K562 (cell line): Measurements from ENCODE around the gene DKK3. TPM values are rescaled to one million over a fixed set of nuclear protein-coding genes. Genes with fewer than 3 reads are reported as not detected.

Source experiments
- ATAC-seq: fragments of 200-7000 bp; cut with Tn5 transposase; 3 replicates; pipeline ENCODE4 v1.9.1; 2020; ENCODE audit warnings: moderate library complexity
- BruUV-seq: library from RNA; stranded (reverse); fragments of 400-500 nt; replicated peaks from 2 replicates; lab custom pipeline; 2021; lab: Mats Ljungman, UMichigan
- CTCF ChIA-PET: fragments of 300-600 bp; formaldehyde crosslinking; extraction: SDS; loops from one replicate; lab custom pipeline; 2021; ENCODE audit warnings: low intra/inter-chr PET ratio; lab: Yijun Ruan, JAX
- POLR2A ChIA-PET: fragments of 300-600, 350-650 bp; sonication (Branson Sonifier 250); formaldehyde crosslinking; extraction: SDS; loops from one replicate; lab custom pipeline; 2021; ENCODE audit warnings: antibody characterized with exemption, inconsistent platforms; lab: Yijun Ruan, JAX
- DNase-seq, 4 experiments: peaks; one replicate each; pipeline versions ENCODE4 v3.0.0 to v3.0.0-alpha.2; 2011 to 2018; ENCODE audit warnings: low spot score in 3 of 4, mixed read lengths in 3 of 4; ENCODE audit errors: extremely low read depth in 1 of 4
- FAIRE-seq: peaks from 2 replicates; lab custom pipeline; 2011; peaks lifted over from hg19 to GRCh38; lab: Jason Lieb, UNC
- H2AFZ ChIP-seq: 2 replicates; pipeline ENCODE4 v1.6.0; 2011; ENCODE audit warnings: low read depth, low read length, control low read depth, inconsistent platforms
- H3K27ac ChIP-seq: fragments of 200-600 bp; 3 replicates; pipeline ENCODE4 v1.8.0; 2011; ENCODE audit warnings: low read depth, mild to moderate bottlenecking, control low read depth, inconsistent platforms, low read length, moderate library complexity, mixed read lengths; ENCODE audit errors: extremely low read depth
- H3K27me3 ChIP-seq, 2 experiments: fragments of 300-600 bp in 1 of 2; 2 replicates in 1 of 2; 3 replicates in 1 of 2; pipeline versions ENCODE4 v1.6.0 to v1.8.0; 2011; ENCODE audit warnings: inconsistent platforms in 2 of 2, low read length in 2 of 2, mild to moderate bottlenecking in 1 of 2, mixed read lengths in 1 of 2, moderate library complexity in 1 of 2; ENCODE audit not compliant: control insufficient read depth in 2 of 2, insufficient read depth in 2 of 2
- H3K36me3 ChIP-seq: fragments of 300-600 bp; 3 replicates; pipeline ENCODE4 v1.8.0; 2011; ENCODE audit warnings: mild to moderate bottlenecking, low read length, inconsistent platforms; ENCODE audit not compliant: control insufficient read depth, insufficient read depth
- H3K4me1 ChIP-seq, 2 experiments: fragments of 200-600 bp in 1 of 2; replicated peaks in 1 of 2; 2 replicates in 1 of 2; 3 replicates in 1 of 2; pipeline versions ENCODE4 v1.5.1 to v1.8.0; 2011; ENCODE audit warnings: inconsistent platforms in 2 of 2, low read length in 2 of 2, mild to moderate bottlenecking in 1 of 2, mixed read lengths in 1 of 2, moderate library complexity in 1 of 2; ENCODE audit not compliant: control insufficient read depth in 2 of 2, insufficient read depth in 2 of 2
- H3K4me2 ChIP-seq: 2 replicates; pipeline ENCODE4 v1.6.1; 2011; ENCODE audit warnings: low read length, control low read depth, inconsistent platforms, mixed read lengths; ENCODE audit not compliant: insufficient read depth
- H3K4me3 ChIP-seq: fragments of 200-600 bp; sonication (generic), shearing (Covaris generic); 2 replicates; pipeline ENCODE4 v1.5.1; 2016; ENCODE audit warnings: control low read depth, inconsistent platforms
- H3K79me2 ChIP-seq: fragments of 200-600 bp; 3 replicates; pipeline ENCODE4 v1.8.0; 2011; ENCODE audit warnings: low read length, inconsistent platforms; ENCODE audit not compliant: control insufficient read depth, insufficient read depth
- H3K9ac ChIP-seq, 2 experiments: 2 replicates each; pipeline versions ENCODE4 v1.6.0 to v1.6.1; 2011; ENCODE audit warnings: low read depth in 2 of 2, low read length in 2 of 2, control low read depth in 1 of 2, inconsistent platforms in 1 of 2, mild to moderate bottlenecking in 1 of 2, mixed read lengths in 1 of 2; ENCODE audit not compliant: insufficient read depth in 1 of 2
- H3K9me1 ChIP-seq: one replicate; pipeline ENCODE4 v1.6.0; 2011; ENCODE audit warnings: inconsistent platforms, mild to moderate bottlenecking, low read length, moderate library complexity; ENCODE audit not compliant: control insufficient read depth, insufficient read depth
- H3K9me3 ChIP-seq: replicated peaks from 2 replicates; pipeline ENCODE4 v1.5.1; 2011; ENCODE audit warnings: low read depth, low read length, inconsistent platforms; ENCODE audit not compliant: control insufficient read depth, insufficient read depth
- H4K20me1 ChIP-seq: replicated peaks from 2 replicates; pipeline ENCODE4 v1.6.1; 2011; ENCODE audit warnings: low read length, inconsistent platforms, mixed read lengths; ENCODE audit not compliant: control insufficient read depth, insufficient read depth
- EWSR1 ChIP-seq: fragments of 450-650 bp; IDR thresholded peaks from 2 replicates; pipeline ENCODE4 v1.6.1; 2018; ENCODE audit warnings: borderline replicate concordance, mild to moderate bottlenecking, low read depth, moderate library complexity; ENCODE audit not compliant: partially characterized antibody
- NFRKB ChIP-seq: fragments of 450-650 bp; IDR thresholded peaks from 2 replicates; pipeline ENCODE4 v1.6.1; 2016; ENCODE audit warnings: low read depth
- POLR2A ChIP-seq: fragments of 450-650 bp; conservative IDR thresholded peaks from 2 replicates; pipeline ENCODE4 v1.6.1; 2016
- SETDB1 ChIP-seq: IDR thresholded peaks from one replicate; pipeline ENCODE4 v1.6.1; 2012; ENCODE audit warnings: low read length, control low read depth, inconsistent platforms
- ZNF184 ChIP-seq: sonication (generic); formaldehyde crosslinking; IDR thresholded peaks from 2 replicates; pipeline ENCODE4 v1.5.0; 2020; ENCODE audit warnings: missing genetic modification reagents
- ZNF217 ChIP-seq: sonication (generic); formaldehyde crosslinking; IDR thresholded peaks from 2 replicates; pipeline ENCODE4 v1.8.0; 2022; ENCODE audit warnings: mild to moderate bottlenecking, missing genetic modification reagents
- WGBS: fragments of 100-300 bp; shearing (Covaris generic); methylation state at CpG from one replicate; pipeline ENCODE4 v1.1.6; 2016; ENCODE audit warnings: low coverage, mixed read lengths; ENCODE audit not compliant: insufficient coverage; ENCODE audit errors: missing lambda C conversion rate; 5-methylcytosine and 5-hydroxymethylcytosine counted together
- in situ Hi-C: fragments of 300-500 bp; cut with MboI; formaldehyde crosslinking; loops from 4 replicates; pipeline ENCODE4 v1.15.0; 2018; ENCODE audit warnings: inconsistent platforms, mixed read lengths
- intact Hi-C: fragments of 100-400 bp; cut with micrococcal nuclease; formaldehyde crosslinking; loops from 2 replicates; pipeline ENCODE4 v1.14.2; 2022
- polyA plus RNA-seq, 8 experiments: library from polyadenylated mRNA; depleted of rRNA in 4 of 8; stranded (reverse) in 5 of 8; unstranded in 3 of 8; fragments of >200 nt; fragmentation: Nextera tagmentation in 2 of 8; fragmentation: Illumina TruSeq in 1 of 8; extraction: Ambion mirVana in 2 of 8; extraction: Trizol in 1 of 8; gene quantifications; 2 replicates each; pipeline versions ENCODE4 v1.2.1 to v1.2.3, GENCODE V29; 2011 to 2014; ENCODE audit warnings: inconsistent platforms in 1 of 8, missing spikeins in 1 of 8
- total RNA-seq, 7 experiments: library from RNA; depleted of rRNA in 6 of 7; stranded (reverse); fragments of >200 nt in 6 of 7; fragmentation: Illumina TruSeq in 2 of 7; extraction: Trizol in 2 of 7; gene quantifications; 2 replicates each; pipeline versions ENCODE4 v1.2.1 to v1.2.3, GENCODE V29; 2011 to 2021; ENCODE audit warnings: low replicate concordance in 1 of 7
- TF ChIP-seq, protein P1 (sequence below), 2 experiments: fragments of 150-350 bp in 1 of 2; IDR thresholded peaks; 2 replicates each; pipeline ENCODE4 v1.6.1; 2012 to 2016; ENCODE audit warnings: low read depth in 2 of 2, low read length in 2 of 2, mild to moderate bottlenecking in 1 of 2, moderate library complexity in 1 of 2
- TF ChIP-seq, protein P2 (sequence below): fragments of 250-450 bp; sonication (Bioruptor Pico); IDR thresholded peaks from 2 replicates; pipeline ENCODE4 v1.6.1; 2021; ENCODE audit warnings: mild to moderate bottlenecking
- TF ChIP-seq, protein P3 (sequence below): fragments of 450-650 bp; IDR thresholded peaks from 2 replicates; pipeline ENCODE4 v1.6.1; 2018; ENCODE audit not compliant: partially characterized antibody

DKK3 gene
- total and polyA plus RNA-seq, 9 of the 15 experiments (the other 6 are each of a cell fraction or from before 2014, with no cell fraction given): 0.14 to 0.85 (median 0.38) TPM; not detected in 6

DNA sequence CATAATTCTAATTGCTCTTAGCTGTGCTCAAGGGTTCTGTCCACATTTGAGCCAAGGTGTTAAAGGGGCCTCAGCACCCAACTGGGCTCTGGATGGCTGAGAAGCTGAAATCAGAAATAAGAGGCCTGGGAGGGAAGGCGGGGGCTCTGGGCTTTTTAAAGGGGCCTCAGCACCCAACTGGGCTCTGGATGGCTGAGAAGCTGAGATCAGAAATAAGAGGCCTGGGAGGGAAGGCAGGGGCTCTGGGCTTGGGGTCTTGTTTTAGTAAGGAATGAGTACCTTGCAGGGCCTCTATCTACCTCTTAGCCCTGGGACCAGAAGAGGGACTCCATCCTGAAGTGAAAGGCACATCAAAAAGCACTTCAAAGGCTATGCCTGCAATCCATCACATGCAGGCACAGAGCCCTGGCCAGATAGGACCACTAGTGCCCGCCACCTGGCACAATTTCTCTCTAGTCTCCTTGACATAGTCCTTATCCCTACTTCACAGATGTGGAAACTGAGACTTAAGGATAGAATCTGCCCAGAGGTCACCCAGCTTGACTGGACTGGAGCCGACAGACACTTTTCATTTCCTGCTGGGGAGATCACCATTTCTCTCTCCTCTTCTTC, 35.6 kb downstream of the DKK3 start:
- ChIA-PET POLR2A (interaction anchor here (0.6 to 0.7 kb wide), 2 partner anchors 287 to 1133 kb away, joined by 3 read pairs; no protein-coding TSS in a partner anchor), CTCF (no interaction called here)
- no peak for ATAC-seq
- peaks cover 35 to 77% of the 10 kb centered on the region in 2 experiments; a peak in 3 of 5 replicates for H3K27me3 ChIP-seq
- no peak for DNase-seq
- no TSS peak for BruUV-seq
- no peak overlapping the region for H3K9ac ChIP-seq
- in situ Hi-C loops (no loop called here), intact Hi-C loops (no loop called here)
- H4K20me1 ChIP-seq: no peaks in the 10 kb centered on the region
- no peak overlapping the region for H3K4me2 ChIP-seq
- H3K27ac ChIP-seq: no peak overlapping the region
- no peaks in the 10 kb centered on the region for H3K79me2 ChIP-seq
- no peak for FAIRE-seq
- H3K4me3 ChIP-seq: no peak overlapping the region
- H2AFZ ChIP-seq: no peak overlapping the region
- H3K9me1 ChIP-seq: no peaks in the 10 kb centered on the region
- WGBS: 12% methylated on average over 3 of the region's 3 CpGs
- H3K36me3 ChIP-seq: no peaks in the 10 kb centered on the region
- 0 out of 5 replicates have a peak, but pooled peaks cover 0 to 5% of the 10 kb centered on the region in 2 experiments for H3K4me1 ChIP-seq
- no peaks in the 10 kb centered on the region for H3K9me3 ChIP-seq
- TF ChIP-seq, protein P1, sequence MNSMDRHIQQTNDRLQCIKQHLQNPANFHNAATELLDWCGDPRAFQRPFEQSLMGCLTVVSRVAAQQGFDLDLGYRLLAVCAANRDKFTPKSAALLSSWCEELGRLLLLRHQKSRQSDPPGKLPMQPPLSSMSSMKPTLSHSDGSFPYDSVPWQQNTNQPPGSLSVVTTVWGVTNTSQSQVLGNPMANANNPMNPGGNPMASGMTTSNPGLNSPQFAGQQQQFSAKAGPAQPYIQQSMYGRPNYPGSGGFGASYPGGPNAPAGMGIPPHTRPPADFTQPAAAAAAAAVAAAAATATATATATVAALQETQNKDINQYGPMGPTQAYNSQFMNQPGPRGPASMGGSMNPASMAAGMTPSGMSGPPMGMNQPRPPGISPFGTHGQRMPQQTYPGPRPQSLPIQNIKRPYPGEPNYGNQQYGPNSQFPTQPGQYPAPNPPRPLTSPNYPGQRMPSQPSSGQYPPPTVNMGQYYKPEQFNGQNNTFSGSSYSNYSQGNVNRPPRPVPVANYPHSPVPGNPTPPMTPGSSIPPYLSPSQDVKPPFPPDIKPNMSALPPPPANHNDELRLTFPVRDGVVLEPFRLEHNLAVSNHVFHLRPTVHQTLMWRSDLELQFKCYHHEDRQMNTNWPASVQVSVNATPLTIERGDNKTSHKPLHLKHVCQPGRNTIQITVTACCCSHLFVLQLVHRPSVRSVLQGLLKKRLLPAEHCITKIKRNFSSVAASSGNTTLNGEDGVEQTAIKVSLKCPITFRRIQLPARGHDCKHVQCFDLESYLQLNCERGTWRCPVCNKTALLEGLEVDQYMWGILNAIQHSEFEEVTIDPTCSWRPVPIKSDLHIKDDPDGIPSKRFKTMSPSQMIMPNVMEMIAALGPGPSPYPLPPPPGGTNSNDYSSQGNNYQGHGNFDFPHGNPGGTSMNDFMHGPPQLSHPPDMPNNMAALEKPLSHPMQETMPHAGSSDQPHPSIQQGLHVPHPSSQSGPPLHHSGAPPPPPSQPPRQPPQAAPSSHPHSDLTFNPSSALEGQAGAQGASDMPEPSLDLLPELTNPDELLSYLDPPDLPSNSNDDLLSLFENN (IDR thresholded peaks at IDR 0.05; ENCODE audit: low read depth in 2 of 2, low read length in 2 of 2): no peak
- TF ChIP-seq POLR2A: no peak
- TF ChIP-seq EWSR1: no peak
- no peak for TF ChIP-seq ZNF184
- TF ChIP-seq, protein P2, sequence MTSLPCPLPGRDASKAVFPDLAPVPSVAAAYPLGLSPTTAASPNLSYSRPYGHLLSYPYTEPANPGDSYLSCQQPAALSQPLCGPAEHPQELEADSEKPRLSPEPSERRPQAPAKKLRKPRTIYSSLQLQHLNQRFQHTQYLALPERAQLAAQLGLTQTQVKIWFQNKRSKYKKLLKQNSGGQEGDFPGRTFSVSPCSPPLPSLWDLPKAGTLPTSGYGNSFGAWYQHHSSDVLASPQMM (CRISPR knock-in tag): no peak
- TF ChIP-seq ZNF217: no peak
- TF ChIP-seq, protein P3, sequence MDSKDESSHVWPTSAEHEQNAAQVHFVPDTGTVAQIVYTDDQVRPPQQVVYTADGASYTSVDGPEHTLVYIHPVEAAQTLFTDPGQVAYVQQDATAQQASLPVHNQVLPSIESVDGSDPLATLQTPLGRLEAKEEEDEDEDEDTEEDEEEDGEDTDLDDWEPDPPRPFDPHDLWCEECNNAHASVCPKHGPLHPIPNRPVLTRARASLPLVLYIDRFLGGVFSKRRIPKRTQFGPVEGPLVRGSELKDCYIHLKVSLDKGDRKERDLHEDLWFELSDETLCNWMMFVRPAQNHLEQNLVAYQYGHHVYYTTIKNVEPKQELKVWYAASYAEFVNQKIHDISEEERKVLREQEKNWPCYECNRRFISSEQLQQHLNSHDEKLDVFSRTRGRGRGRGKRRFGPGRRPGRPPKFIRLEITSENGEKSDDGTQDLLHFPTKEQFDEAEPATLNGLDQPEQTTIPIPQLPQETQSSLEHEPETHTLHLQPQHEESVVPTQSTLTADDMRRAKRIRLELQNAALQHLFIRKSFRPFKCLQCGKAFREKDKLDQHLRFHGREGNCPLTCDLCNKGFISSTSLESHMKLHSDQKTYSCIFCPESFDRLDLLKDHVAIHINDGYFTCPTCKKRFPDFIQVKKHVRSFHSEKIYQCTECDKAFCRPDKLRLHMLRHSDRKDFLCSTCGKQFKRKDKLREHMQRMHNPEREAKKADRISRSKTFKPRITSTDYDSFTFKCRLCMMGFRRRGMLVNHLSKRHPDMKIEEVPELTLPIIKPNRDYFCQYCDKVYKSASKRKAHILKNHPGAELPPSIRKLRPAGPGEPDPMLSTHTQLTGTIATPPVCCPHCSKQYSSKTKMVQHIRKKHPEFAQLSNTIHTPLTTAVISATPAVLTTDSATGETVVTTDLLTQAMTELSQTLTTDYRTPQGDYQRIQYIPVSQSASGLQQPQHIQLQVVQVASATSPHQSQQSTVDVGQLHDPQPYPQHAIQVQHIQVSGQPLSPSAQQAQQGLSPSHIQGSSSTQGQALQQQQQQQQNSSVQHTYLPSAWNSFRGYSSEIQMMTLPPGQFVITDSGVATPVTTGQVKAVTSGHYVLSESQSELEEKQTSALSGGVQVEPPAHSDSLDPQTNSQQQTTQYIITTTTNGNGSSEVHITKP: no peak
- TF ChIP-seq NFRKB: no peak
- no peak for TF ChIP-seq SETDB1
